ENCODE results near the gene EPHA5.

The EPHA5 gene

GRCh38 chr4:65391382-65391781, 278.9 kb downstream of the EPHA5 start:
- DNase-seq = no peak
- no peaks in the 10 kb centered on the region for H3K36me3 ChIP-seq
- H3K9me3 ChIP-seq = no peaks in the 10 kb centered on the region
- no peaks in the 10 kb centered on the region for H3K27me3 ChIP-seq
- peaks cover 5% of the 10 kb centered on the region; the same call in 1 of the 2 replicates for H3K4me1 ChIP-seq
- H3K4me3 ChIP-seq (ENCODE audit: low read depth, low read length) = no peak overlapping the region
- TF ChIP-seq, protein P1, sequence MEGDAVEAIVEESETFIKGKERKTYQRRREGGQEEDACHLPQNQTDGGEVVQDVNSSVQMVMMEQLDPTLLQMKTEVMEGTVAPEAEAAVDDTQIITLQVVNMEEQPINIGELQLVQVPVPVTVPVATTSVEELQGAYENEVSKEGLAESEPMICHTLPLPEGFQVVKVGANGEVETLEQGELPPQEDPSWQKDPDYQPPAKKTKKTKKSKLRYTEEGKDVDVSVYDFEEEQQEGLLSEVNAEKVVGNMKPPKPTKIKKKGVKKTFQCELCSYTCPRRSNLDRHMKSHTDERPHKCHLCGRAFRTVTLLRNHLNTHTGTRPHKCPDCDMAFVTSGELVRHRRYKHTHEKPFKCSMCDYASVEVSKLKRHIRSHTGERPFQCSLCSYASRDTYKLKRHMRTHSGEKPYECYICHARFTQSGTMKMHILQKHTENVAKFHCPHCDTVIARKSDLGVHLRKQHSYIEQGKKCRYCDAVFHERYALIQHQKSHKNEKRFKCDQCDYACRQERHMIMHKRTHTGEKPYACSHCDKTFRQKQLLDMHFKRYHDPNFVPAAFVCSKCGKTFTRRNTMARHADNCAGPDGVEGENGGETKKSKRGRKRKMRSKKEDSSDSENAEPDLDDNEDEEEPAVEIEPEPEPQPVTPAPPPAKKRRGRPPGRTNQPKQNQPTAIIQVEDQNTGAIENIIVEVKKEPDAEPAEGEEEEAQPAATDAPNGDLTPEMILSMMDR (IDR thresholded peaks at IDR 0.05; ENCODE audit: low read depth, low read length) = no peak

GRCh38 chr4:65386927-65387326, 283.4 kb downstream of the EPHA5 start:
- no peaks in the 10 kb centered on the region for H3K9me3 ChIP-seq
- H3K4me3 ChIP-seq (ENCODE audit: low read depth, low read length) = no peak overlapping the region
- peaks cover 5% of the 10 kb centered on the region; the same call in 1 of the 2 replicates for H3K4me1 ChIP-seq
- no peak for DNase-seq
- H3K36me3 ChIP-seq = no peaks in the 10 kb centered on the region
- TF ChIP-seq, protein P1 (IDR thresholded peaks at IDR 0.05; ENCODE audit: low read depth, low read length) = no peak
- no peaks in the 10 kb centered on the region for H3K27me3 ChIP-seq

- TF ChIP-seq, protein P1 (IDR thresholded peaks at IDR 0.05; ENCODE audit: low read depth, low read length) = no peak
- no peaks in the 10 kb centered on the region for H3K27me3 ChIP-seq
- no peak for DNase-seq
- H3K4me1 ChIP-seq = no peaks in the 10 kb centered on the region; the same call in 1 of the 2 replicates
- no peaks in the 10 kb centered on the region for H3K9me3 ChIP-seq
- H3K36me3 ChIP-seq = no peaks in the 10 kb centered on the region
- H3K4me3 ChIP-seq (ENCODE audit: low read depth, low read length) = no peak overlapping the region
These were observed 286.5 kb downstream of the EPHA5 start for GRCh38 chr4:65383589-65384305.

GRCh38 chr4:65381648-65382047, 288.6 kb downstream of the EPHA5 start:
- no peaks in the 10 kb centered on the region; the same call in 1 of the 2 replicates for H3K4me1 ChIP-seq
- no peak for DNase-seq
- H3K9me3 ChIP-seq = no peaks in the 10 kb centered on the region
- H3K36me3 ChIP-seq = no peaks in the 10 kb centered on the region
- no peak overlapping the region for H3K4me3 ChIP-seq (ENCODE audit: low read depth, low read length)
- no peaks in the 10 kb centered on the region for H3K27me3 ChIP-seq
- TF ChIP-seq, protein P1 (IDR thresholded peaks at IDR 0.05; ENCODE audit: low read depth, low read length) = no peak

GRCh38 chr4:65370709-65371108, 299.6 kb downstream of the EPHA5 start:
- H3K9me3 ChIP-seq = no peaks in the 10 kb centered on the region
- TF ChIP-seq, protein P1 (IDR thresholded peaks at IDR 0.05; ENCODE audit: low read depth, low read length) = no peak
- no peak for DNase-seq

GRCh38 chr4:65367306-65367705, 303.0 kb downstream of the EPHA5 start:
- no peaks in the 10 kb centered on the region for H3K27me3 ChIP-seq
- DNase-seq = no peak
- H3K36me3 ChIP-seq = no peaks in the 10 kb centered on the region
- H3K4me3 ChIP-seq (ENCODE audit: low read depth, low read length) = no peak overlapping the region
- H3K9me3 ChIP-seq = no peaks in the 10 kb centered on the region
- no peaks in the 10 kb centered on the region; the same call in 1 of the 2 replicates for H3K4me1 ChIP-seq
- TF ChIP-seq, protein P1 (IDR thresholded peaks at IDR 0.05; ENCODE audit: low read depth, low read length) = no peak

More at GRCh38 chr4:65370709-65371108, 299.6 kb downstream of the EPHA5 start:
- H3K4me3 ChIP-seq (ENCODE audit: low read depth, low read length) = no peak overlapping the region
- H3K36me3 ChIP-seq = no peaks in the 10 kb centered on the region
- no peaks in the 10 kb centered on the region for H3K27me3 ChIP-seq
- H3K4me1 ChIP-seq = no peaks in the 10 kb centered on the region

All from BE2C (cell line).